ELR (cell line): ENCODE data around the gene E4F1.
A peak's percentile ranks its signal among the peaks of the same experiment; 100 is the strongest.
"Not testable (repeated sequence)": the region's sequence is repeated elsewhere in the genome, so short reads cannot be mapped to it uniquely, and the experiment has no call there.

Source experiments
- DNase-seq: peaks from one replicate; pipeline ENCODE4 v3.0.0-alpha.2; 2015; ENCODE audit warnings: low read depth

E4F1 gene

GRCh38 chr16:2189252-2189893, 34.0 kb upstream of the E4F1 start:
- DNase-seq: no peak

- DNase-seq: no peak
These were observed 33.3 kb upstream of the E4F1 start for GRCh38 chr16:2190002-2190658.

GRCh38 chr16:2190659-2191445, 32.5 kb upstream of the E4F1 start:
- DNase-seq: no peak

- DNase-seq: no peak
These were observed 32.0 kb upstream of the E4F1 start for GRCh38 chr16:2191446-2191706.

GRCh38 chr16:2194166-2194834, 29.1 kb upstream of the E4F1 start:
- peak; percentile 76 for DNase-seq

- DNase-seq: peak; percentile 60
These were observed 28.5 kb upstream of the E4F1 start for GRCh38 chr16:2194852-2195321.

- DNase-seq: no peak
These were observed 27.8 kb upstream of the E4F1 start for GRCh38 chr16:2195322-2196161.

- DNase-seq: peak; percentile 28
These were observed 27.0 kb upstream of the E4F1 start, which contains the start of gene CASKIN1 for GRCh38 chr16:2196162-2196980. CASKIN1 (minus strand) TSS chr16:2196605; CDS start chr16:2196432, 173 bp downstream.

GRCh38 chr16:2196981-2197511, 26.3 kb upstream of the E4F1 start:
- DNase-seq: no peak

- no peak for DNase-seq
These were observed 25.6 kb upstream of the E4F1 start for GRCh38 chr16:2197765-2198164.

- DNase-seq: no peak
These were observed 25.1 kb upstream of the E4F1 start for GRCh38 chr16:2198283-2198682.

- no peak for DNase-seq
These were observed 24.3 kb upstream of the E4F1 start for GRCh38 chr16:2199095-2199494.

GRCh38 chr16:2199621-2200139, 23.7 kb upstream of the E4F1 start:
- no peak for DNase-seq

GRCh38 chr16:2200313-2200712, 23.1 kb upstream of the E4F1 start:
- no peak for DNase-seq

GRCh38 chr16:2203119-2203688, 20.2 kb upstream of the E4F1 start:
- not testable (repeated sequence) for DNase-seq

- no peak for DNase-seq
These were observed 18.8 kb upstream of the E4F1 start for GRCh38 chr16:2204416-2205103.

GRCh38 chr16:2205104-2205966, 18.1 kb upstream of the E4F1 start, which contains the start of gene MLST8:
MLST8 (plus strand) TSS chr16:2205454; CDS start chr16:2206086, 632 bp downstream.
- peak; percentile 85 for DNase-seq

- no peak for DNase-seq
These were observed 17.5 kb upstream of the E4F1 start for GRCh38 chr16:2205967-2206313.
